Glomerular visceral epithelial cell (primary cell): Measurements from ENCODE around the gene NSD2.
"Not testable (repeated sequence)": the region's sequence is repeated elsewhere in the genome, so short reads cannot be mapped to it uniquely, and the experiment has no call there.

Source experiments
- DNase-seq: peaks from one replicate; pipeline ENCODE4 v3.0.0-alpha.2; 2016; ENCODE audit errors: extremely low spot score

NSD2 gene

GRCh38 chr4:1870578-1871443 lies at the start of gene NSD2:
Gene NSD2 (plus strand): TSS chr4:1871393. CDS start chr4:1900655, 29,262 bp downstream.
- peak; percentile 95 for DNase-seq

DNA sequence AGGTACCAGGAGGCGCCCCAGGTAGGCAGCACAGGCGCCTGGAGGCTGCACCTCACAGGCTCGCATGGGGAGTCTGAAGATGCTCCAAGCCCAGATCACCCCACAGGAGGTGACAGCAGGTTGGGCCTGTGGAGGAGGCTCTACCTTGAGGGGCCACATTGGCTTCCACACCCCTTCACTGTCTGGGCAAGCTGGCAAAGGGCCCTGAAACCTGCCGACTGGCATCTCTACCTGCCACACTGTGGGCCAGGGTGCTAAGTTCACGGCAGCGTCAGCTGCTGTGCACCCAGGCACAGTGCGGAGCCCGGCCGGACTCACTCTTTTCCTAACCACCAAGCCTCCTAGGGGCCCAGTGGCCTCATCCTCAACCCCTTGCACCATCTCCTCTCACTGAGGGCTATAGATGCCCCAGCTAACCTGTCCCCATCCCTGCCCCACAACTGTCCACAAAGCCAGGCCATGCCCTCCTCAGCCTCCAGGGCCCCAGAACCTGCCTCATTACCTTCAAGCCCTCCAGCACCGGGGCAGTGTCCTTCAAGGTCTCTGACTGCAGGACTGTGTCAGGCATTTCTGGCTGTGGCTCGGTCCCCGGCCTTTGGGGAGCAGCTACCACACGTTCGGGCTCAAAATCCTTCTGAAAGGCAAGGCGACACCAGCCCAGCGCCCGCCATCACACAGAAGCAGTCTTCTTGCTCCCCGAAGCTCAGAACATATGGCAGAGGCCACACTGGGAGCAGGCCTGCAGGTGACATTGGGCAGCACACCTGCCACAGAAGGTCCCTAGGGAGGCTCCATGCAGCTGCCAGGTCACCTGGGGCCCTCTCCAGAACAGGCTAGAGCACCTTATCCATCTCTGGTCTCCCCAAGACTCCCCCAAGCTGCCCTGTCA lies 49.3 kb upstream of the NSD2 start:
- no peak for DNase-seq

- DNase-seq, result no peak
Observed at GRCh38 chr4:1822568-1823544, 48.3 kb upstream of the NSD2 start.

DNA sequence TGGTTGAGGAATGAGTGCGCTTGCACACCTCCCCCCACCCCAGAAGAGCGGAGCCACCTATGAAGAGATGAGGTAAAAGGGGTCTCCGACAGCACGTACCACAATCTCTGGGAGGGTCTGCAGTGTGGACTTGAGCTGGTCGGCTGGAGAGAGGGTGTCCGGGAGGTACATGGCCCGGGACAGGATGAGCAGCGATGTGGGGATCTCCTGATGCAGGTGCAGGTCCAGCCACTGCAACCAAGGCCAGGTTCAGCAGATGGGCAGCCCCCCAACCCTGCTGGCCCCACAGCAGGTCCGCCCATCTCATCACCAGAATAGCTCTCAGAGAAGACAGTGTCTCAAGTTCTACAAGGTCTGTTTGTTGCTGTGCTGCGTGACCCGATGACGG lies 47.7 kb upstream of the NSD2 start:
- DNase-seq, result no peak

DNA sequence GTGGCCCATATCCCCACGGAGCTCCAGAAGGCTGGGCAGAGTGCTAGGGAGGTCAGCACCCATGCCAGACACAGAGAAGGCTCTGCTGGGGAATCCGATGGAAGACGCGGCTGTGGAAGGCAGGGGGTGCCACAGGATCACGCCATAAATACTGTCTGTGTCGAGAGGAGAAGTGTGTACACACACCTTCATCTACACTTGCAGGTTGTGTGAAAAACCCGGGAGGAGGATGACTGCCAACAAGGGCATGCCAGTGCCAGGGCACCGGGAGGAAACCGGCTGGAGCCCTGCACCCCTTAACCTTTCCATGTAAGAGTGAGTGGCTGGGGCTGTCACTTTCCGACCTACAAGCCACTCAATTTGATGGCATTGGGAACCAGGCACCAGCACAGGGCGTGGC lies 46.4 kb upstream of the NSD2 start:
- no peak for DNase-seq

- DNase-seq, result no peak
Observed at GRCh38 chr4:1825326-1825725, 45.9 kb upstream of the NSD2 start.

DNA sequence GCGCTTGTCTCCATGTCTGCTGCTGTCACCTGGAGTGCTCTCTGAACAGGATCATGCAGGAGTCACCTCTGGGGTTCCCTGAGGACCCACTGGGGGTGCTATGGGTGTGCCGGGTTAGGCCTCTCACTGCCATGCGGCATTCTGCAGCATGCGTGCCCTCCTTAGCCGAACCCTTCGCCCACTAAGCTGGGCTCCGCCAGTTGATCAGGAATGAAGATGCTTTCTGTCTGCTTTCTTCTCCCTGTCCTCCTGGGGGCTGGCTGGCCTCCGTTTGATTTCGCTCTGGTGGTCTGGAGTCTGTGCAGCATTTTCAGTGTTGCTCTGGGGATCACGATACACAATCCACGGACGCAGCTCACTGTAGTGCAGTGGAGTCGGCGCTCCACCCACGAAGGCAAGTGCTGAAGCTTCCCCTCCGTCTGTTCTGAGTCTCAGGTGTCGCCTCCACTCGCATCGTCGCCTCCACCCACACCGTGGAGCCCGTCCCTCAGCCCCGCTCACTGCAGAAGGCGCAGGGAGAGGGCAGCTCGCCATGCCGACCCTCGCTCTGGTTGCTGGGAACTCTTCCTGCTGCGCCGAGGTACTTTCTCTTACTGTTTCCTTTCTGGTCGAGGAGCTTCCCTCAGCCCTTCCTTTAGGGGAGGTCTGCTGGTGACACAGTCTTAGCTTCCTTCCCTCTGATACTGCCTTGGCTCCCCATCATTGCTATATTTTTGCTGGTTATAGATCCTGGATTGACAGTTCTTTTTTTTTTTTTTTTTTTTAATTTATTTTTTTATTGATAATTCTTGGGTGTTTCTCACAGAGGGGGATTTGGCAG lies 44.5 kb upstream of the NSD2 start:
- no peak for DNase-seq

- no peak for DNase-seq
Observed at GRCh38 chr4:1830234-1830633, 41.0 kb upstream of the NSD2 start.

DNA sequence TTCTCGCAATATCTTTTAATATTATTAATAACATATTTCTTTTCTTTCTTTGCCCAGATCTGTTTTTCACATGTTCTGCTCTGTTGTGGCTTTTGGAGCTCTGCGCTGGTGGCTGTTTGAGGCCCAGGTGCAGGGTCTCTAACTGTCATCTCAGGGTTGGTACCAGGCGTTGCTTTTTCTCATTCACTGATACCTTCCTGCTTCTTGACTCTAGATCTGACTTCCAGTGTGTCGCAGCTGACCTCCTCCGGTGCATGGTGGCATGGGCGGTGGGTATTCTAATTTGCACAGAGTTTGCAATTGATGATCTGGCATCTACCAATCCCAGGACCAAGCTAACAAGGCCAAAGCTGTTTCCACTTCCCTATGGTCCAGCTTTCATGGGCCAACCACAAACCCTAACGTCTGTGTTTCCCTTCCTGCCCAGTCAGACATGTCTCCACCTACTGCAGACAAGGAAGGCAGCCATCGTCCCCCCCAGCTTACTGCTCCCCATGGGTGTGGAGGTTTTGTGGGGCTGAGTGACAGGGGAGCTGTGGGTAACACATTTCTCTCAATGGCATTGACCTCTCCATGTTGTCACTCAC lies 40.5 kb upstream of the NSD2 start:
- no peak for DNase-seq

DNA sequence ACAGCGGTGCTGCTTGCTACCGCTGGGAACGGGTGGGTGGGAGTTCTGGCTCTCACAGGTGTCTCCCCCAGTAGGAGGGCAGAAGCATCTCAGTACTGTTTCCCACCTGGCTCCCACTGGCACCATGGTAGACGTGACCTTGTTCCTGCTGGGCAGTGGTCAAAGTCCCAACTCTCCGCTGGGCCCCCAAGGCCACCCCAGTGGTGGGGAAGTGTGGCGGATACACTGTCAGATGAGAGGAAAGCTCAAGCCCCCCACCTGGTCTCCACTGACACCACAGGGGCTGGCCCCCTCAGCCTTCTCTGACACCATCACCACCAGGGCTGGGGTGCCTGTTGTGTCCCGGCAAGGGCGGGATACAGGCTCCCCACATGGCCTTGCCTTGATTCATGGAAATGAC lies 39.9 kb upstream of the NSD2 start:
- DNase-seq, result no peak

DNA sequence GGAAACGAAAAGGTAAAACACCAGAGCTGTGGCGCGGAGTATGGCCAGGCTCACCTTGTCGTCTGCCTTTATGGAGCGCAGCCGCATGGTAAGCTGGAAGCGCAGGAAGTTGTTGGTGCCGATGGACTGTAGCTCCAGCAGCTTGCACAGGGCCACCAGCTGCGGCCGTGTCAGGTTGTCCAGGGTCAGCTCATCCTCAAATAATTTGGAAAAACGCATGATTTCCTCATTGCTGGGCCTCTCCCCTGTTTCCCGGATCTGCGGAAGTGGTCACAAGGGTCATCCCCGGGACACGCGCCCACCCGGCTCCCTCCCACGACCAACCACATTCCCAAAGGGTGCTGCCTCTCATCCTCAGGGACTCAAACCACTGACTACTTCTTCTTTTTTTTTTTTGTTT lies 38.5 kb upstream of the NSD2 start:
- DNase-seq, result no peak

DNA sequence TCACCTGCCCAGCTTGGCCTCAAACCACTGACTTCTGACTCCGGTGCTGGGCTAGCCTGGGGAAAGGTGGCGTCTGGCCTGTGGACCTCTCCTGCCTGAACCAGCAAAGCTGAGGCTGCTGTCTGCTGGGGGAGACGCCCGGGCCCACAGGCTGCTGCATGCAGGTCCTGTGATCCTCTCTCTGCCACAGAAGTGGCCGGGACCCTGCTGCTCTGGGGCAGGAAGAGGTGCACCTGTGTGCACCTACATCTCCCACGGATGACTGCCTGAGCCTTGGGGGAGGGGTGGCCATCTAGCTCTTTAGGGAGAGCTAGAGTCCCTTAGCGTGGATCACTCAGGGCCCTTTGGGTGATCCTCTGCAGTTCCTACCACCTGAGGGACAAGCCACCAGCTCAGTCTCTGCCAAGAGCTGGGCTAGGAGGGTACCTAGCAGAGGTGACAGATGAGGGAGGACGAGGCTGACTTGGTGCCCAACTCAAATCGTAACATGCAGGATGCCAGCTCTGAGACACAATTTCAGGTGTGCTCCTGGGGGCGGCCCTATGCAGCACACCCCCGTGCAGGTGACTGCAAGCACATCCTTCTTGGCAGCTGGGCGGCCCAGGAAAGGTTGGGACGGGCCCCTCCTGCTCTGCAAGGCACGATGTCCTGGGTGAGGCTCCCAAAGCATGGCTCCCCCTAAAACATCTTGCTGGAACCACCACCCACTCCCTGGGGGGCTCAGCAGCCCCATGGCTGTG lies 37.7 kb upstream of the NSD2 start:
- DNase-seq, result no peak

DNA sequence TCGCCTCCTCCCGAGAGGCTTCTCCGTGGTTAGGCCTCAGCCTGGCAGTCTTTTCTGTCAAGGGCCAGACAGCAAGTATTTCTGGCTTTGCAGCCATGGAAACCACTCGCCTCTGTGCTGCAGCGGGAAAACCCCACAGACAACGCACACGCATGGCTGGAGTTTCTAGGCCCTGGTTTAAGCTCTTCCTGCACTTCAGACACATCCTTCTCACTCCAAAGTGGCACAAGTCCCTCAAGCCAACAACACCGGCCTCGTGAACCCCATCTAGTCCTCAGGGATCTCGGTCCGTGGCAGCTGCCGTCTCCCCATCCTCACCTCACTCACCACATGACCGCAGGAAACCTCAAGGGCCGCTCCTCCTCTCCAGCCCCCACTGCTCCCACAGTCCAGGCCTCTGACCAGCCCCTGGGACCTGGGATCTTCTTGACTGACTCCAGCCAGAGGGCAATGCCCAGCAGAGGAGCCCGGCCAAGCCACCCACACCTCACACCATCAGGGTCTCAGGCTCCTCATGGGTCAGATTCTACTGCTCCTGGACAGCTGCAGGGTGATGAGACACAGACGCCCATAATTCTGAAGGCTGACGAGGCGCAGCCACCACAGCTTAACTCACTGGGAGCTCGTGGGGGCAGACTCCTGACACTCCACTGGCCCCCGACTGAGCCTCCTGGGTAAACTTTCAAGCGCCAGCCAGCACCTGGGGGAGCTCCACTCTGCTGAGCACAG lies 37.0 kb upstream of the NSD2 start:
- peak; percentile 82 for DNase-seq

DNA sequence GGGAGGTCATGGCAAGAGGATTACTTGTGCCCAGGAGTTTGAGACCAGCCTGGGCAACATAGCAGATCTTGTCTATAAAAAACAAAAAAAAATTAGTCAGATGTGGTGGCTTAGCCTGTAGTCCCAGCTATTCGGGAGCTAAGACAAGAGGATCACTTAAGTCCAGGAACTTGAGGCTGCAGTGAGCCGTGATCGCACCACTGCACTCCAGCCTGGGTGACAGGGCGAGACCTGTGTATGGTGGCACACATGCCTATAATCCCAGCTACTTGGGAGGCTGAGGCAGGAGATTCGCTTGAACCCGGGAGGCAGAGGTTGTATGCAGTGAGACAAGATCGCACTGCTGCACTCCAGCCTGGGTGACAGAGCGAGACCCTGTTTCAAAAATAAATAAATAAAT lies 35.4 kb upstream of the NSD2 start:
- DNase-seq, result not testable (repeated sequence)

DNA sequence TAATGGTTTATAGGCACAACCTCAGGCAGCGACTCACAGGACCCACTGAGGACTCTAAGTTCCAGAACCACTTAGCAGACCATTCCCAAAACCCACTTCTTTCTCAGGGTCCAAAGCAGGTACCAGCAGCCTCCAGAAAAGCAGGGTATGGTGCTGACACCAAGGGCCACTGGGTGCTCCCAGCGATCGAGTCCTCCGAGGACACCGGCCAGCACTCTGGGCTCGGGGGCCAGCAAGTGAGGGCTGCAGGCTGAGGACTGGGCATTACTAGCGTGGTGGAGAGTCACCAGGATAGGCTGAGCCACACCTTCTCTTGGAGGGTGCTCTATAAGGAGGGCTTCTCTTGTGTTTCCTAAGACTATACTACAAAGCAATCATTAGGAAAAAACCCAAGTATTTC lies 34.5 kb upstream of the NSD2 start:
- no peak for DNase-seq

DNA sequence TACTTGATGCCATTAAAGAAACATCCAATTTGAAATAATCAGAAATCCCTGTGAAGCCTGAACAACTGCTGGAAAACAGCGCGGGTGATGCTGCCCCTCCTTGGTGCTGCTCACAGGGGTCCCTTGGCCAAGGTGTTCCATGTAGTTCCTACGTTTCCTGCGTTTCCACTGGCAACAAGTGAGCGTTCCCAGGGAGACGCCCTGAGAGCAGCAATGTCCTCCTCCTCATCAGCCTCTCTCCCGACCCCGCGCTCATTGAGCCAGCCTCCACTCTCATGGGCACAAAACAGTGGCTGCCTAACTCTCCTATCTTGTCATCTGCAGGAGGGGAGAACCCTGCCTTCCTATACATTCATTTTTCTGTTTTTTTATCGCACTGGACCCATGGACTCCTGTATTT lies 34.1 kb upstream of the NSD2 start:
- DNase-seq, result no peak

- no peak for DNase-seq
Observed at GRCh38 chr4:1839282-1839681, 31.9 kb upstream of the NSD2 start.

DNA sequence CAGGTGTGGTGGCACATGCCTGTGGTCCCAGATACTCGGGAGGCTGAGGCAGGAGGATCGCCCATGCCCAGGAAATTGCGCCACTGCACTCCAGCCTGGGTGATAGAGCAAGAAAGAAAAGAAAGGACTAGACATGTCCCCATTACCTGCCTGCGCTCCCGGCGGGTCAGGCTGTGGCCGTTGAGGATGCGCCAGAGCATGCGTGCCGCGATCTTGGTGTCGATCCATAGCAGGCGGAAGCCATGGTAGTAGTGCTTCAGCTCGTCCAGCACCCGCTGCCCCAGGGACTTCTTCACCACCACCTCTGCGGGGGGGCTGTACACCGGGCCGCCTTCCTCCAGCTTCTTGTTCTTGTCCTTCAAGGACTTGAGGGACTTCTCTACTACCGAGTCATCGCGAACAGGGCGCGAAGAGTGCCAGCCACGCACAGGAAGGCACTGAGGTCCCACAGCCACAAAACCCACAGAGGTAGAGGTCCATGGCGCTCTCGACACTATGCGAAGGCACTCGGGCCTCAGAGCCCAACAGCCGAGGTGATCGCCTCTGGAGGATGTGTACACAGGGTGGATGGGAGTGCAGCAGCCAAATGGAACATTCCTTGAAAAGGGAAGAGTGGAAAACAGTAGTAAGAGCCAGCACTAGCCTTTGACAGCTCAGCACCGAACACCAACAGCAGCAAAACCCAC lies 29.8 kb upstream of the NSD2 start:
- DNase-seq, result no peak

DNA sequence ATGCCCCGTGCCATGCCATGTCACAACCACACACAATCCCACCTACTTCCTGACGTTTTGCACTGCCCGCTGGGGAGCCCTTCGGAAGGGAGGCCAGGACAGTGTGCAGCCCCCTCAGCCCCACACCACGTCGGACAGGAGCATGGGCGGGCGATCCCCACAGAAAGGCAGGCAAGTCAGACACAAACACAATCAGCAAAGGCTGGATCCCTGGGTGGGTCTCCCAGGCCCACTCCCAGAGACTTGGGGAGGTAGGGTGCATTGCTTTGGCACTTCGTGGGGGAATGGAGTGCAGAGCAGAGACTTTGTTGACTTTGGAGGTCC lies 29.3 kb upstream of the NSD2 start:
- DNase-seq, result no peak
